Neural cell (in vitro differentiated cells): ENCODE measurements around the gene MMP25. TPM values are rescaled to one million over a fixed set of nuclear protein-coding genes. Genes with fewer than 3 reads are reported as not detected.

Source experiments
- H2AFZ ChIP-seq: fragments of 200-600, 300-800 bp; sonication (generic), shearing (Covaris generic); 2 replicates; pipeline ENCODE4 v1.6.0; 2014; ENCODE audit warnings: low read depth, mild to moderate bottlenecking, antibody characterized with exemption, low read length, moderate library complexity
- H3F3A ChIP-seq: fragments of 200-600 bp; shearing (Covaris generic); 2 replicates; pipeline ENCODE4 v1.6.1; 2016; ENCODE audit warnings: mild to moderate bottlenecking, moderate library complexity, mixed read lengths, antibody characterized with exemption, low read length; ENCODE audit not compliant: insufficient read depth, poor library complexity, severe bottlenecking
- H3K27ac ChIP-seq: fragments of 200-600, 300-800 bp; sonication (generic), shearing (Covaris generic); 2 replicates; pipeline ENCODE4 v1.5.1; 2014; ENCODE audit warnings: mild to moderate bottlenecking, low read length, moderate library complexity
- H3K27me3 ChIP-seq: fragments of 300-800, 200-600 bp; sonication (generic), shearing (Covaris generic); 2 replicates; pipeline ENCODE4 v1.6.0; 2014; ENCODE audit warnings: mild to moderate bottlenecking, low read depth, low read length, moderate library complexity; ENCODE audit not compliant: insufficient read depth
- H3K36me3 ChIP-seq: fragments of 300-800, 200-600 bp; sonication (generic), shearing (Covaris generic); 2 replicates; pipeline ENCODE4 v1.5.1; 2014; ENCODE audit warnings: mild to moderate bottlenecking, antibody characterized with exemption, low read length, moderate library complexity; ENCODE audit not compliant: insufficient read depth
- H3K4me2 ChIP-seq: fragments of 300-800, 200-600 bp; sonication (generic), shearing (Covaris generic); 2 replicates; pipeline ENCODE4 v1.6.0; 2014; ENCODE audit warnings: mild to moderate bottlenecking, low read length
- H3K4me3 ChIP-seq: fragments of 300-800, 200-600 bp; sonication (generic), shearing (Covaris generic); 2 replicates; pipeline ENCODE4 v1.5.1; 2014; ENCODE audit warnings: mild to moderate bottlenecking, low read length, moderate library complexity
- H3K79me2 ChIP-seq: fragments of 200-600 bp; shearing (Covaris generic); replicated peaks from 2 replicates; pipeline ENCODE4 v1.6.0; 2014; ENCODE audit warnings: mild to moderate bottlenecking, low read length, moderate library complexity; ENCODE audit not compliant: insufficient read depth
- H3K9ac ChIP-seq: fragments of 300-800, 200-600 bp; sonication (generic), shearing (Covaris generic); 2 replicates; pipeline ENCODE4 v1.6.1; 2016; ENCODE audit warnings: mild to moderate bottlenecking, low read length, mixed read lengths
- H3K9me2 ChIP-seq: fragments of 200-600 bp; shearing (Covaris generic); 2 replicates; pipeline ENCODE4 v1.6.1; 2016; ENCODE audit warnings: mild to moderate bottlenecking, low read length, mixed read lengths; ENCODE audit not compliant: insufficient read depth
- H3K9me3 ChIP-seq: fragments of 200-600, 300-800 bp; sonication (generic), shearing (Covaris generic); 2 replicates; pipeline ENCODE4 v1.6.1; 2016; ENCODE audit warnings: mild to moderate bottlenecking, mixed run types, low read length, moderate library complexity, mixed read lengths
- H4K20me1 ChIP-seq: fragments of 200-600 bp; shearing (Covaris generic); 2 replicates; pipeline ENCODE4 v1.6.1; 2016; ENCODE audit warnings: mild to moderate bottlenecking, mixed run types; ENCODE audit not compliant: insufficient read depth
- EP300 ChIP-seq: fragments of 450-650 bp; conservative IDR thresholded peaks from 2 replicates; pipeline ENCODE4 v1.6.1; 2014; ENCODE audit warnings: antibody characterized with exemption, mild to moderate bottlenecking, moderate library complexity; ENCODE audit not compliant: poor library complexity, severe bottlenecking
- EZH2 ChIP-seq: fragments of 200-600, 300-800 bp; shearing (Covaris generic), sonication (generic); IDR thresholded peaks from 2 replicates; pipeline ENCODE4 v1.6.1; 2014; ENCODE audit warnings: antibody characterized with exemption, low read length, borderline replicate concordance, mild to moderate bottlenecking; ENCODE audit not compliant: insufficient read depth, poor library complexity, severe bottlenecking
- MXI1 ChIP-seq: fragments of 450-650 bp; conservative IDR thresholded peaks from 2 replicates; pipeline ENCODE4 v1.6.1; 2014; ENCODE audit warnings: antibody characterized with exemption, mild to moderate bottlenecking; ENCODE audit not compliant: poor library complexity, severe bottlenecking
- POLR2AphosphoS5 ChIP-seq: IDR thresholded peaks from 2 replicates; pipeline ENCODE4 v1.6.1; 2012
- RAD21 ChIP-seq: fragments of 450-650 bp; conservative IDR thresholded peaks from 2 replicates; pipeline ENCODE4 v1.6.1; 2014; ENCODE audit warnings: antibody characterized with exemption, mild to moderate bottlenecking, moderate library complexity
- SMC3 ChIP-seq: fragments of 450-650 bp; conservative IDR thresholded peaks from 2 replicates; pipeline ENCODE4 v1.6.1; 2014; ENCODE audit warnings: antibody characterized with exemption, mild to moderate bottlenecking, moderate library complexity; ENCODE audit not compliant: poor library complexity
- TAF1 ChIP-seq: IDR thresholded peaks from 2 replicates; pipeline ENCODE4 v1.6.1; 2012; ENCODE audit warnings: low read depth
- polyA plus RNA-seq: library from polyadenylated mRNA; depleted of rRNA; stranded (reverse); fragments of >200 nt; gene quantifications from 2 replicates; pipeline ENCODE4 v1.2.3, GENCODE V29; 2014
- TF ChIP-seq, protein P1 (sequence below): IDR thresholded peaks from 2 replicates; pipeline ENCODE4 v1.6.1; 2012; ENCODE audit warnings: borderline replicate concordance
- TF ChIP-seq, protein P2 (sequence below): fragments of 450-650 bp; IDR thresholded peaks from 2 replicates; pipeline ENCODE4 v1.5.1; 2014; ENCODE audit warnings: antibody characterized with exemption, mild to moderate bottlenecking, moderate library complexity; ENCODE audit not compliant: poor library complexity, severe bottlenecking

The MMP25 gene
- polyA plus RNA-seq, 1 donor from 2014 or later: not detected

DNA sequence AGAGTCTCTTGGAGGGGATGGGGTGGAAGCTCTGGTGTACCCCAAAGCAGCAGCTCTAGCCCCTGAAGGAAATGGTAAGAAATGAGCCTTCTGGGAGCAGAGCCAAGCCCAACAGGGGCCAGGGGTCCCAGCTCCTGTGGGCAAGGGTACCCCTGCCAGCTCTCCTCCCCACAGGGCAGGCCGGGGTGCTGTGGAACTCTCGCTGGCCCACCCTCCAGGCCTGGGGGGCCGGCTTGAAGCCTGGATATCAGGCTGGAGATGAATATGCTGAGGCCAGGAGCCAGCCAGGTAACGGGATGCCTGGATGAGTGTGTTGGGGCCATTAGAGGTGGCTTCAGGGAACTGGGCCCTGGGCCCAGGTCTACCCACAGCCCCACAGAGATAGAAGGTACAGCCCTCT is 45.8 kb upstream of the MMP25 start:
- Histone ChIP-seq H3K4me3 (no peak overlapping the region), H3K9me3 (no peaks in the 10 kb centered on the region), H3K9ac (no peak overlapping the region), H3K4me2 (no peak overlapping the region), H3K27me3 (peaks cover 8% of the 10 kb centered on the region), H3K9me2 (no peaks in the 10 kb centered on the region), H3K36me3 (no peaks in the 10 kb centered on the region), H3K79me2 (no peaks in the 10 kb centered on the region), H3F3A (no peaks in the 10 kb centered on the region), H3K27ac (no peak overlapping the region), H4K20me1 (no peaks in the 10 kb centered on the region), H2AFZ (no peak overlapping the region)
- TF ChIP-seq, protein P1, sequence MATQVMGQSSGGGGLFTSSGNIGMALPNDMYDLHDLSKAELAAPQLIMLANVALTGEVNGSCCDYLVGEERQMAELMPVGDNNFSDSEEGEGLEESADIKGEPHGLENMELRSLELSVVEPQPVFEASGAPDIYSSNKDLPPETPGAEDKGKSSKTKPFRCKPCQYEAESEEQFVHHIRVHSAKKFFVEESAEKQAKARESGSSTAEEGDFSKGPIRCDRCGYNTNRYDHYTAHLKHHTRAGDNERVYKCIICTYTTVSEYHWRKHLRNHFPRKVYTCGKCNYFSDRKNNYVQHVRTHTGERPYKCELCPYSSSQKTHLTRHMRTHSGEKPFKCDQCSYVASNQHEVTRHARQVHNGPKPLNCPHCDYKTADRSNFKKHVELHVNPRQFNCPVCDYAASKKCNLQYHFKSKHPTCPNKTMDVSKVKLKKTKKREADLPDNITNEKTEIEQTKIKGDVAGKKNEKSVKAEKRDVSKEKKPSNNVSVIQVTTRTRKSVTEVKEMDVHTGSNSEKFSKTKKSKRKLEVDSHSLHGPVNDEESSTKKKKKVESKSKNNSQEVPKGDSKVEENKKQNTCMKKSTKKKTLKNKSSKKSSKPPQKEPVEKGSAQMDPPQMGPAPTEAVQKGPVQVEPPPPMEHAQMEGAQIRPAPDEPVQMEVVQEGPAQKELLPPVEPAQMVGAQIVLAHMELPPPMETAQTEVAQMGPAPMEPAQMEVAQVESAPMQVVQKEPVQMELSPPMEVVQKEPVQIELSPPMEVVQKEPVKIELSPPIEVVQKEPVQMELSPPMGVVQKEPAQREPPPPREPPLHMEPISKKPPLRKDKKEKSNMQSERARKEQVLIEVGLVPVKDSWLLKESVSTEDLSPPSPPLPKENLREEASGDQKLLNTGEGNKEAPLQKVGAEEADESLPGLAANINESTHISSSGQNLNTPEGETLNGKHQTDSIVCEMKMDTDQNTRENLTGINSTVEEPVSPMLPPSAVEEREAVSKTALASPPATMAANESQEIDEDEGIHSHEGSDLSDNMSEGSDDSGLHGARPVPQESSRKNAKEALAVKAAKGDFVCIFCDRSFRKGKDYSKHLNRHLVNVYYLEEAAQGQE: no peak
- TF ChIP-seq POLR2AphosphoS5: no peak
- no peak for TF ChIP-seq EZH2
- no peak for TF ChIP-seq SMC3
- no peak for TF ChIP-seq RAD21
- no peak for TF ChIP-seq MXI1
- no peak for TF ChIP-seq TAF1
- TF ChIP-seq, protein P2, sequence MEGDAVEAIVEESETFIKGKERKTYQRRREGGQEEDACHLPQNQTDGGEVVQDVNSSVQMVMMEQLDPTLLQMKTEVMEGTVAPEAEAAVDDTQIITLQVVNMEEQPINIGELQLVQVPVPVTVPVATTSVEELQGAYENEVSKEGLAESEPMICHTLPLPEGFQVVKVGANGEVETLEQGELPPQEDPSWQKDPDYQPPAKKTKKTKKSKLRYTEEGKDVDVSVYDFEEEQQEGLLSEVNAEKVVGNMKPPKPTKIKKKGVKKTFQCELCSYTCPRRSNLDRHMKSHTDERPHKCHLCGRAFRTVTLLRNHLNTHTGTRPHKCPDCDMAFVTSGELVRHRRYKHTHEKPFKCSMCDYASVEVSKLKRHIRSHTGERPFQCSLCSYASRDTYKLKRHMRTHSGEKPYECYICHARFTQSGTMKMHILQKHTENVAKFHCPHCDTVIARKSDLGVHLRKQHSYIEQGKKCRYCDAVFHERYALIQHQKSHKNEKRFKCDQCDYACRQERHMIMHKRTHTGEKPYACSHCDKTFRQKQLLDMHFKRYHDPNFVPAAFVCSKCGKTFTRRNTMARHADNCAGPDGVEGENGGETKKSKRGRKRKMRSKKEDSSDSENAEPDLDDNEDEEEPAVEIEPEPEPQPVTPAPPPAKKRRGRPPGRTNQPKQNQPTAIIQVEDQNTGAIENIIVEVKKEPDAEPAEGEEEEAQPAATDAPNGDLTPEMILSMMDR: no peak

DNA sequence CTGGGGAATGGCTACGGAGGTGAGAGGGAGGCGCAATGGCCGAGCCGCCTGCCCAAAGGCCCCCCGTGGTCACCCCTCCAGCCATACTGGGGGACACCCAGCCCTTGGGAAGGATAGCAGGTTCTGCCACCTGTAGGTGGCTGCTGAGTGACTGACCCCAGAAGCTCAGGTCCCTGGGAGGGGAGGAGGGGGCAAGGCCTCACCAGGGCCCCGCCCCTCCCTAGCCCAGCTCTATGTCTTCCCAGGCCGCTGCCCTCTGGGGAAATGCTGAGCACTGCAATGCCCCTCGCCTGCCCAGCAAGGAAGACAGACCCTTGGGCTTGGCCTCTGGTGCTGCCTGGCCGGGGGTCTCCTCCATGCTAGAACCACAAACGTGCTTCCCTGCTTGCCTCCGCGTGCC is 45.0 kb upstream of the MMP25 start:
- Histone ChIP-seq H3K9me2 (no peaks in the 10 kb centered on the region), H3K4me3 (no peak overlapping the region), H3K9ac (no peak overlapping the region), H3K79me2 (no peaks in the 10 kb centered on the region), H2AFZ (no peak overlapping the region), H3K4me2 (no peak overlapping the region), H3K27ac (no peak overlapping the region), H3K9me3 (no peaks in the 10 kb centered on the region), H3F3A (no peaks in the 10 kb centered on the region), H3K27me3 (peaks cover 16% of the 10 kb centered on the region), H4K20me1 (no peaks in the 10 kb centered on the region), H3K36me3 (no peaks in the 10 kb centered on the region)
- TF ChIP-seq, protein P2: no peak
- TF ChIP-seq EZH2 (no peak), POLR2AphosphoS5 (no peak), RAD21 (no peak), MXI1 (no peak), EP300 (no peak), TAF1 (no peak), SMC3 (no peak)
- TF ChIP-seq, protein P1: no peak
